Keratinocyte (primary cell): ENCODE results near the gene TALDO1. TPM values are rescaled to one million over a fixed set of nuclear protein-coding genes. Genes with fewer than 3 reads are reported as not detected.
"Not testable (repeated sequence)": the region's sequence is repeated elsewhere in the genome, so short reads cannot be mapped to it uniquely, and the experiment has no call there.

Source experiments
- DNase-seq: peaks from one replicate; pipeline ENCODE4 v3.0.0-alpha.2; 2011; ENCODE audit warnings: low read depth, missing footprints, low spot score
- FAIRE-seq: peaks from 2 replicates; lab custom pipeline; 2011; peaks lifted over from hg19 to GRCh38; lab: Jason Lieb, UNC
- H2AFZ ChIP-seq: 2 replicates; pipeline ENCODE4 v1.6.0; 2012; ENCODE audit warnings: low read length, control low read depth, inconsistent platforms; ENCODE audit not compliant: control insufficient read depth
- H3K27ac ChIP-seq: 2 replicates; pipeline ENCODE4 v1.5.1; 2011; ENCODE audit warnings: low read length; ENCODE audit not compliant: control insufficient read depth, insufficient read depth
- H3K27me3 ChIP-seq: 3 replicates; pipeline ENCODE4 v1.6.0; 2011; ENCODE audit warnings: low read length; ENCODE audit not compliant: control insufficient read depth, insufficient read depth; ENCODE audit errors: extremely low read depth
- H3K36me3 ChIP-seq, 2 experiments: 2 replicates in 1 of 2; 3 replicates in 1 of 2; pipeline ENCODE4 v1.5.1; 2011; ENCODE audit warnings: low read length in 2 of 2, mild to moderate bottlenecking in 1 of 2; ENCODE audit not compliant: control insufficient read depth in 2 of 2, insufficient read depth in 2 of 2; ENCODE audit errors: extremely low read depth in 1 of 2
- H3K4me1 ChIP-seq: 3 replicates; pipeline ENCODE4 v1.5.1; 2011; ENCODE audit warnings: low read length; ENCODE audit not compliant: control insufficient read depth, insufficient read depth; ENCODE audit errors: extremely low read depth
- H3K4me2 ChIP-seq: 3 replicates; pipeline ENCODE4 v1.6.0; 2011; ENCODE audit warnings: low read depth, low read length; ENCODE audit not compliant: control insufficient read depth, insufficient read depth; ENCODE audit errors: extremely low read depth
- H3K4me3 ChIP-seq, 3 experiments: fragments of 200-600 bp in 1 of 3; sonication (generic) in 1 of 3; 2 replicates in 2 of 3; 3 replicates in 1 of 3; pipeline ENCODE4 v1.5.1; 2011 to 2016; ENCODE audit warnings: low read length in 3 of 3, mild to moderate bottlenecking in 3 of 3, control low read depth in 2 of 3, inconsistent platforms in 1 of 3, low read depth in 1 of 3, mixed read lengths in 1 of 3, mixed run types in 1 of 3, moderate library complexity in 1 of 3; ENCODE audit not compliant: control insufficient read depth in 2 of 3, insufficient read depth in 2 of 3; ENCODE audit errors: extremely low read depth in 1 of 3
- H3K79me2 ChIP-seq: 2 replicates; pipeline ENCODE4 v1.6.0; 2012; ENCODE audit warnings: low read length; ENCODE audit not compliant: control insufficient read depth, insufficient read depth
- H3K9ac ChIP-seq: 3 replicates; pipeline ENCODE4 v1.6.0; 2011; ENCODE audit warnings: low read length; ENCODE audit not compliant: control insufficient read depth, insufficient read depth; ENCODE audit errors: extremely low read depth
- H3K9me1 ChIP-seq: 3 replicates; pipeline ENCODE4 v1.6.0; 2011; ENCODE audit warnings: low read length; ENCODE audit not compliant: control insufficient read depth, insufficient read depth; ENCODE audit errors: extremely low read depth
- H3K9me3 ChIP-seq: 2 replicates; pipeline ENCODE4 v1.5.1; 2012; ENCODE audit warnings: low read depth, low read length; ENCODE audit not compliant: control insufficient read depth
- H4K20me1 ChIP-seq: 3 replicates; pipeline ENCODE4 v1.6.0; 2011; ENCODE audit warnings: low read length; ENCODE audit not compliant: control insufficient read depth, insufficient read depth; ENCODE audit errors: extremely low read depth
- EZH2 ChIP-seq: IDR thresholded peaks from one replicate; pipeline ENCODE4 v1.6.1; 2012; ENCODE audit warnings: inconsistent platforms, mild to moderate bottlenecking, low read length, moderate library complexity
- dilution Hi-C: fragments of 300-500 bp; cut with MboI; formaldehyde crosslinking; loops from one replicate; pipeline ENCODE4 v1.7.0; 2020; ENCODE audit warnings: low sequenced_read_pairs; ENCODE audit not compliant: extremely low pct_ligation_motif_present
- polyA plus RNA-seq, 5 experiments: library from polyadenylated mRNA; depleted of rRNA in 3 of 5; stranded (reverse) in 3 of 5; stranded (forward) in 1 of 5; unstranded in 1 of 5; fragments of >200 nt; gene quantifications; 1 replicate in 1 of 5; 2 replicates in 3 of 5; 3 replicates in 1 of 5; pipeline versions ENCODE4 v1.2.1 to v1.2.3, GENCODE V29; 2011 to 2012; ENCODE audit warnings: missing spikeins in 2 of 5, low read depth in 1 of 5, low replicate concordance in 1 of 5
- TF ChIP-seq, protein P1 (sequence below), 3 experiments: IDR thresholded peaks in 1 of 3; conservative IDR thresholded peaks in 1 of 3; optimal IDR thresholded peaks in 1 of 3; 2 replicates in 2 of 3; 3 replicates in 1 of 3; pipeline versions ENCODE3 to v1.5.1; 2011; ENCODE audit warnings: low read length in 3 of 3, mild to moderate bottlenecking in 3 of 3, moderate library complexity in 2 of 3, control low read depth in 1 of 3, inconsistent platforms in 1 of 3; ENCODE audit not compliant: insufficient read depth in 2 of 3; ENCODE audit errors: extremely low read depth in 1 of 3

TALDO1 gene
- polyA plus RNA-seq, 1 donor (not counting 4 experiments of a cell fraction or from before 2014, with no cell fraction given), result 162 TPM

DNA sequence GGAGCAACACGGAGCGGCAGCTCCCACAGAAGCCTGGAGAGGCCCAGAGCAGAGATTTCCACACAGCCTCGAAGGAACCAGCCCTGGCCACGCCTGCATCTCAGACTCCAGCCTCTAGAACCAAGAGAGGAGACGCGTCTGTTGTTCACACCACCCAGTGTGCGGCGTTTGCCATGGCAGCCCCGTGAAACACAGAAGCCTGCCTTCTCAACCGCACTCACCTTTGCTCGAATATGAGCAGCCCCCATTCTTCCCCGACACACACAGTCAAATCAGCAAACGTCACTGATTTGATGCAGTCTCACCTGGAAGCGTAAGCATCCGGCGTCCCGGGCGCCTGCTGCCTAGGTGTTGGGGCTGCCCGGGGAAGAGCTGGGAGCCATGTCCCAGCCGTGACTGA lies 14.2 kb upstream of the TALDO1 start:
- Histone ChIP-seq H3K27ac (no peak overlapping the region), H3K4me2 (no peak overlapping the region), H3K4me3 (no peak overlapping the region), H3K79me2 (no peaks in the 10 kb centered on the region), H3K9me3 (no peaks in the 10 kb centered on the region), H3K36me3 (no peaks in the 10 kb centered on the region), H3K9me1 (no peaks in the 10 kb centered on the region), H4K20me1 (no peaks in the 10 kb centered on the region), H3K4me1 (peaks cover 11% of the 10 kb centered on the region), H3K27me3 (no peaks in the 10 kb centered on the region), H3K9ac (no peak overlapping the region), H2AFZ (no peak overlapping the region)
- no peak for DNase-seq
- TF ChIP-seq, protein P1, sequence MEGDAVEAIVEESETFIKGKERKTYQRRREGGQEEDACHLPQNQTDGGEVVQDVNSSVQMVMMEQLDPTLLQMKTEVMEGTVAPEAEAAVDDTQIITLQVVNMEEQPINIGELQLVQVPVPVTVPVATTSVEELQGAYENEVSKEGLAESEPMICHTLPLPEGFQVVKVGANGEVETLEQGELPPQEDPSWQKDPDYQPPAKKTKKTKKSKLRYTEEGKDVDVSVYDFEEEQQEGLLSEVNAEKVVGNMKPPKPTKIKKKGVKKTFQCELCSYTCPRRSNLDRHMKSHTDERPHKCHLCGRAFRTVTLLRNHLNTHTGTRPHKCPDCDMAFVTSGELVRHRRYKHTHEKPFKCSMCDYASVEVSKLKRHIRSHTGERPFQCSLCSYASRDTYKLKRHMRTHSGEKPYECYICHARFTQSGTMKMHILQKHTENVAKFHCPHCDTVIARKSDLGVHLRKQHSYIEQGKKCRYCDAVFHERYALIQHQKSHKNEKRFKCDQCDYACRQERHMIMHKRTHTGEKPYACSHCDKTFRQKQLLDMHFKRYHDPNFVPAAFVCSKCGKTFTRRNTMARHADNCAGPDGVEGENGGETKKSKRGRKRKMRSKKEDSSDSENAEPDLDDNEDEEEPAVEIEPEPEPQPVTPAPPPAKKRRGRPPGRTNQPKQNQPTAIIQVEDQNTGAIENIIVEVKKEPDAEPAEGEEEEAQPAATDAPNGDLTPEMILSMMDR (optimal IDR thresholded peaks at IDR 0.05 in 1 of 3, IDR thresholded peaks at IDR 0.05 in 1 of 3, conservative IDR thresholded peaks at IDR 0.05 in 1 of 3; ENCODE audit: extremely low read depth in 1 of 3, insufficient read depth in 2 of 3, low read length in 3 of 3), result no peak
- TF ChIP-seq EZH2, result no peak
- dilution Hi-C loops, result no loop called here
- FAIRE-seq, result no peak

DNA sequence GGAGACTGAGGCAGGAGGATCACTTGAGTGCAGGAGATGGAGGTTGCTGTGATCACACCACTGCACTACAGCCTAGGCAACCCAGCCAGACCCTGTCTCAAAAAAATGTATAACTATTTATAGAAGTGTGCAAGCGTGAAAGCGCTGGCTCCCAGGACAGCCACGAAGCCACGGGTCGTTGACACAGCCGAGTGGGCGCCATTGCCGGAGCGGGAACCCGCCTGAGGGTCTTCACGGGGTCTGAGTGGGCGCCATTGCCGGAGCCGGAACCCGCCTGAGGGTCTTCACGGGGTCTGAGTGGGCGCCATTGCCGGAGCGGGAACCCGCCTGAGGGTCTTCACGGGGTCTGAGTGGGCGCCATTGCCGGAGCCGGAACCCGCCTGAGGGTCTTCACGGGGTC lies 12.7 kb upstream of the TALDO1 start:
- H4K20me1 ChIP-seq, H3K4me2 ChIP-seq, FAIRE-seq, H3K36me3 ChIP-seq, H3K27me3 ChIP-seq, H3K9me3 ChIP-seq, H3K9me1 ChIP-seq, H3K9ac ChIP-seq, DNase-seq, H3K27ac ChIP-seq, H3K79me2 ChIP-seq, dilution Hi-C loops, H3K4me3 ChIP-seq, H2AFZ ChIP-seq: not testable (repeated sequence)
- H3K4me1 ChIP-seq, result peaks cover 13% of the 10 kb centered on the region

DNA sequence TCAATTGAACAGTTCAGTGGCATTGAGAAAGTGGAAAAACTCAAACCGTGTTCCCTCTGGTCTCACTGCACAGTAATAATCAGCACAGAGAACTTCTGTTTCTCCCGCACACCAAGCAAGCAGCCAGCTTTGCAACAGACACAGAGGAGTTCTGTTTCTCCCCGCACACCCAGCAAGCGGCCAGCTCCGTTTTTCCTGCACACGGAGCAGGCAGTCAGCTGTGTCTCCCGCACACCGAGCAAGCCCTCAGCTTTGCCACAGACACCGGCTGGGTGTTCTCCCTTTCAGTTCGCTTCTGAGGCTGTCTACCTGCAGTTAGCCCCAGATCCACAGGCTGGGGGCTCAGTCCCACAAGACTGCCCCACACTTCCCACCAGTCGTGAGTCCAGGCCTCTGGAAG lies 9.9 kb upstream of the TALDO1 start:
- H3K4me3 ChIP-seq, result peak overlapping the region in 2 of 3 experiments; percentile 22 to 37
- DNase-seq (no peak), FAIRE-seq (no peak)
- TF ChIP-seq, protein P1 (optimal IDR thresholded peaks at IDR 0.05 in 1 of 3, IDR thresholded peaks at IDR 0.05 in 1 of 3, conservative IDR thresholded peaks at IDR 0.05 in 1 of 3; ENCODE audit: extremely low read depth in 1 of 3, insufficient read depth in 2 of 3, low read length in 3 of 3), result no peak
- no peak for TF ChIP-seq EZH2
- H3K27ac ChIP-seq, result no peak overlapping the region
- peak overlapping the region; percentile 41 for H2AFZ ChIP-seq
- peaks cover 13% of the 10 kb centered on the region for H3K4me1 ChIP-seq
- H3K9me3 ChIP-seq, result no peaks in the 10 kb centered on the region
- dilution Hi-C loops, result no loop called here
- no peaks in the 10 kb centered on the region for H4K20me1 ChIP-seq
- no peaks in the 10 kb centered on the region for H3K27me3 ChIP-seq
- no peaks in the 10 kb centered on the region for H3K79me2 ChIP-seq
- H3K9ac ChIP-seq, result no peak overlapping the region
- no peaks in the 10 kb centered on the region for H3K9me1 ChIP-seq
- H3K36me3 ChIP-seq, result no peaks in the 10 kb centered on the region
- H3K4me2 ChIP-seq, result peak overlapping the region; percentile 46

DNA sequence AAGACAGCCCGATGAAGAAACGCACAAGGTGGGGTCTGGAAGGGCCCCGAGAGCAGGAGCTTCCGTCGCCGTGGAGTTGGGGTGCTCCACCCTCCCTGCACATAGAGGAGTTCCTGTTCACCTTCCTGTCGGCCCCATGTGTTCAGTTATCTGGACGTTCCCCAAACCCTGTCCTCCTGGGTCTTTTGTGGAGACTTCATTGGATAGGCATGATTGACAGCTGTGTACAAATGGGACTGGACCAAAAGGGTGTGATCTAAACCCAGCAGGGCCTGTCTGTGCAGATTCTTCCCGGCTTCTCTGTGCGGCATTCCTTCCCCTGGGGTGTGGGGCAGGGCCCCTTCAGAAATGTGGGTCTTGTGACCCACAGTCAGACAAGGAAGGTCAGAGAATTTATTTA lies 9.4 kb upstream of the TALDO1 start:
- H3K9me3 ChIP-seq, H3K79me2 ChIP-seq, H3K36me3 ChIP-seq, H3K9me1 ChIP-seq, H3K27me3 ChIP-seq, H3K27ac ChIP-seq, DNase-seq, H4K20me1 ChIP-seq, dilution Hi-C loops: not testable (repeated sequence)
- H3K4me3 ChIP-seq, result peak overlapping the region in 2 of 3 experiments; percentile 22 to 37
- peak; percentile 94 for FAIRE-seq
- H3K4me2 ChIP-seq, result peak overlapping the region; percentile 46
- H3K9ac ChIP-seq, result peak overlapping the region; percentile 9
- H2AFZ ChIP-seq, result peak overlapping the region; percentile 41
- peaks cover 13% of the 10 kb centered on the region for H3K4me1 ChIP-seq
